Stimulated activated CD4-positive, alpha-beta T cell treated with anti-CD3 and anti-CD28 coated beads, TNF-alpha, amount 100 ng/mL, for 1 hour (primary cell): ENCODE measurements around the gene WNT7B.

ENCODE experiments used
- DNase-seq, 3 donors: peaks; one replicate each; pipeline ENCODE4 v3.0.0-alpha.2; 2020; ENCODE audit warnings: low read depth in 3 of 3, low spot score in 1 of 3

The WNT7B gene

DNA sequence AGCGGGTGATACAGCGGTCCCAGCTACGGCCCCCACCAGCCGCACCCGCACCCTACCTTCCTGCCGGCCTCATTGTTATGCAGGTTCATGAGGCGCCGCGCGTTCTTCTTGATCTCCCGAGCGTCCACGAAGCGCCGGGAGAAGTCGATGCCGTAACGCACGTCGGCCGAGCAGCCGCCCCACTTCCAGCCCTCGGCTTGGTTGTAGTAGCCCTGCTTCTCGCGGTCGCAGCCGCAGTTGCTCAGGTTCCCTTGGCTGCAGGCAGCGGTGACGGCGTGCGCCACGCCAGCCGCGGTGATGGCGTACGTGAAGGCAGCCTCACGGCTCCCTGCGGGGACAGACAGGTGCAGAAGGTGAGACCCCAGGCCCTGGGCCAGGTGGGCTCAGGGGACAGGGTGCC is 45.9 kb downstream of the WNT7B start:
- DNase-seq = no peak

DNA sequence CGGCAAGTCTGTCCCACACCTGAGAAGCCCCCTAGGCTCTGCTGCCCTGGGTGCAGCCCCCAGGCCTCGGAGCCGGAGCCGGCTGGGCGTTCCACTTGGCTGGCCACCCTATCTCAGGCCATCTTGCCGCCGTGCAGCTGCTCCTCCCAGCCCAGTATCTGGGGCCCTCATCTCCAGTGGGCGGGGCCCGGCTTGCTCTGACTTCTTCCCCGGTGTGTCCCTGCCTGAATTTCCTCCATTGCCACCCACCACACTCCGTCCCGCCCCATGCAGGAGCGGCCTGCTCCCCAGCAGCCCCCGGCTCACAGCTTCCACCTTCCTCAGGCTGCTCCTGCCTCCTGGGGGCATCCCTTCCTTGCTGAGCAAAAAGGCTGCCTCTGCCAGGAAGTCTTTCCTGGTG is 46.6 kb downstream of the WNT7B start:
- DNase-seq = no peak

DNA sequence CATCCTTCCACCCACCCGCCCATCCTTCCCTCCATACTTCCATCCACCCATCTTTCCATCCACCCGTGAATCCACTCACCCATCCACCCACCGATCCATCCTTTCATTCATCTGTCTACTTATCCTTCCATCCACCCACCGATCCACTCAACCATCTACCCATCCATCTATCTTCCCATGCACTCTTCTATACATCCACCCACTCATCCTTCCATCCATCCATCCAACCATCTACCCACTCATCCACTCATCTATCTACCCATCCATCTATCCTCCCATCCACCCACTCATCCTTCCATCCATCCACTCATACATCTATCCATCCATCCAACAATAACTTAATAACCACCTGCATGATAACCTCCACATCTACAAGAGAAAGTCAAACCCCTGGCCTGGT is 47.3 kb downstream of the WNT7B start:
- DNase-seq = no peak

DNA sequence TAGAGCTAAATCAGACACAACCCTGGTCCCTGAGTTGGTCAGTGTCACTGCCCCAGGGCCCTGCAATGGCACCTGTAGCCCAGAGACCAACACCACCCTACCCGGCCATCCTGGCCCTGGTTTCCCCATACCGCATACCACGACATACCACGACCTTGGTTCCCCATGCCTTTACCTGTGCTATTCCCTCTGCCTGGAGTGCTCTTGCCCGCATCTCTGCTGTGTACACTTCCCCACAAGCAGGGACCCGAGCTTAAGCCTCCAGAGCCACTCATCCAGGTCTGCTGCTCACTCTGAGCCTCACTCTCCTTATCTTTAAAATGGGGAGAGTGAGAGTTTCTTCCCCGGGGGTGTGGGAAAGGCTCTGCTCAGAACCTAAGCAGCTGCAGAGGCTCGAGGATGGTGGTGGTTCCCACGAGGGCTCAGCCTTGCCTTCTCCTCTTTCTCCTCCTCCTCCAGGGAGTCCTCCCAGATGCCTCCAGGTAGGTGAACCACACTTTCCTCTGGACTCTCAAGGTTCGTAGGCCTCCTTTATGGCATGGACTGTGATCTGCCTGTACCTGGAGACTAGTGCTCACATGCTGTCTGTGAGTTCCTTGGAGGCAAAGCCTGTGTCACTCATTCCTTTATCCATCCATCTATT is 48.1 kb downstream of the WNT7B start:
- no peak for DNase-seq

DNA sequence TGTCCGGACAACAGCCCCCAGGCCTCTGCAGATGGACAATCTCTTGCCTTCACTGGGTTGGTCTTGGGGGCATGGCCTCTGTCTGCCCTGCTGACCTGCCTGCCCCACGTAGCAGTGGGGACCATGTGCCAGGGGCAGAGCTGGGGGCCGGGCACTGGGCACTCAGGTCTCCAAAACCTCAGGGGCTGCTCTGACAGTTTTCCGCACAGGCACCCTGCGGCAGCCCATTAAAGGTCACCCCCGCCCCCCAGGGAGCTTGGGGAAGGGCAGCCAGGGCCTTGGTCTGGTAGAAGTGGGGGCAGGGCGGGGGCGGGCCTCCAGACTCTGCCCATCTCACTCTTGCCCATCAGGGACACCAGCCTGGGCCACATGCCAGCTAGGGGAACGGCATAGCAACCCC is 49.9 kb downstream of the WNT7B start:
- no peak for DNase-seq

DNA sequence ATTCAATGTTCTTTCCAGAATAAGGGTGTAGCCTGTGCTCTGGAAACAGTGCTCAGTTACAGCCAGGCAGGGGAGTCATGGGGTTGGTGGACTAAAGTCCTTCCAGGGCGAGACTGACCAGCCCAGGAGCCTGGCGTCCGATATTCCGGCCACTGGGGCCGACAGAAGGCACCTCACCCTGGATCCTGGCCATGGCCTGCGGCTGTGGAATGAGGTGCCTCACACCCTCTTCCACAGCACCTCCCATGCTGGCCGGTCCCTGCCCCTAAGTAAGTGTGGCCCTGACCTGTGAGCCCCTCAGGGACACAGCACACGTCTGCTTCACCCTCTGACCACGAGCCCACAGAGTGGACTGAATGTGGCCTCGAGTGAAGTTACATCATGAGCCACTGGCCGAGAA is 50.5 kb downstream of the WNT7B start:
- no peak for DNase-seq

DNA sequence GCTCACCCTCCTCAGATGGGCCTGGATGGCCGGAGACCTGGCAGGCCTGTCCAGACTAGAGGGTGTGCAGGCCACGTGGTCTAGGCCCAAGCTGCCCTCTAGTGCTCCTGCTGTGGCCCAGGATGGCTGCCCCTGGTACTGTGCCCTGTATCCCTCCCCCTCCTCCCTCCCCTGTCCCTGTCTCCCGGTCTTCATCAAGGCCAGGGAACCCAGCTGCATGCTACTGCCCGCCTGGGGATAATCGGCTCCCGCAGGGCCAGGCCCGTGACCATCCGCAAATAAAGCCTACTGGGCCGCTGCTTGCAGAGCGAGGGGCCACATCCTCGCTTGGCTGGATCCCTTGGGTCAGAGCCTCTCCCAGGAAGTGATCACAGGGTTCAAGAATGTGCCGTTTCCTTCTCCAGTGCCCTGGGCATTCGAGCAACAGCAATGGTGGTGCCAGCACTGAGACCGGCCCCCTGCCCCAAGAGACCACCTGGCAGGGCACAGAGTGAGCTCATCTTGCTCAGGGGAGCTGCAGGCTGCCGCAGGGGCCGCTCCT is 51.1 kb downstream of the WNT7B start:
- no peak for DNase-seq

DNA sequence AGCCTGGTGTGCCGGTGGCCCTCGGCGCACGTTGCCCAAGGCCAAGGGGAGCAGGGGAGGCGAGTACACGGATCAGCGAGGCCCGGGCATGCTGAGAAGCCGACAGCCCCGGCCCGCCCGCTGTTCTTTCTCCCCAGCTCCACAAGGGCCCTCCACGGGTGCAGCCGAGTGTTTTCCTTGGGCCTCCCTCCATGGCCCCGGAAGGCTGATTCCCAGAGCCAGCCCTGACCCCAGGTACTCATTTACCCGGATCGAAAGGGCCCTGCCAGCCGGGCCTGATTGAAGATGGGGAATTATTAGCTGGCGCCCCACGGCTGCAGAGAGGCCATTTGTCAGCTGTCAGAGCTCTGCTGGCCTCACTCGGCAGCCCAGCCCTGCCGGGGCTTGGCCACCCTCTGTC is 53.1 kb downstream of the WNT7B start:
- DNase-seq = no peak

DNA sequence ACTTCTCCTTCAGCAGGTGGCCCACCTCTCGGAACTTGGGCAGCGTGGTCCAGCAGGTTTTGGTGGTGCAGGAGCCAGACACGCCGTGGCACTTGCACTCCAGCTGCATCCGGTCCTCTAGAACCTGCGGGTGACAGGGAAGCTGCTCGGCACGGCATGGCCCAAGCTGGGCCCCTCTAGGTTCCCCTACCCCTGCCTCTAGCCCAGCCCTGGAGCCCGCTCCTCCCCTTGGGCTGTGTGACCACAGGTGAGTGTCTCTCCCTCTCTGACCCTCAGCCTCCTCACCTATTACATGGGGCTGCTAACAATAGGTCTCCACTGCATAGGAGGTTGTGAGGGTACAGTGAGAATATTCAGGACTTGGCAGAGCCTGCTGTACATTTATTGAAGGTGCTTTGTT is 53.8 kb downstream of the WNT7B start:
- no peak for DNase-seq

DNA sequence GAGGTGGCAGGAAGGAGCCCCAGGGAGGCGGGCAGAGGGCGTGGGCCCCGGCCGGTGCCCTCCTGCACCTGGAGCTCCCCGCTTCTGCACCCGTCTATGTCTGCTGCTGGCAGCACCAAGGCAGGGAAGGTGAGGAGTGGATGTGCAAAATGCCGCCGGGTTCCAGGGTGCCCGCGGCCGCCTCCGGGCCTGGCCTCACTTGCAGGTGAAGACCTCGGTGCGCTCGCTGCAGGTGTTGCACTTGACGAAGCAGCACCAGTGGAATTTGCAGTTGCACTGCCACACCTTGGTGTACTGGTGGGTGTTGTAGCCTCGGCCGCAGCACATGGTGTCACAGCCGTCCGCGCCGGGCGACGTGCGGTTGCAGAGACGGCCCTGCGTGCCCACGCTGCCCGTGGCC is 54.3 kb downstream of the WNT7B start:
- no peak for DNase-seq

DNA sequence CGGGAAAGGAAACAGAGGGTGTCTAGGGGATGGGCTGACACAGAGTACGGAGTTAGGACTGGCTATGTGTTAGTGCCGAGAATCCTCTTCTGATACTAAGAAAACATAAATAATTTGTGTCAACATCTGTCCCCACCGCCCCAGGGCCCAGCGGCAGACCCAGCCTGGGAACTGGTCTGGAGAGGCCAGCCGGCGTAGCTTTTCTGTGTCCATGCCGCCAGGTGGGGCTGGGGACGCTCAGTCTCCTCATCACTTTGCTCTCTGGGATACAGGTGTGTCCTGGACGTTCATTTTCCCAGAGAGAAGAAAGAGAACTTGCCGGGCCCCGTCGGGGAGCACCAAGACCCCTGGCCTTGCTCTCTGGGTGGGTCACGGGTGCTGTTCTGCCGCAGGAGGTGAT is 54.7 kb downstream of the WNT7B start:
- DNase-seq = no peak

DNA sequence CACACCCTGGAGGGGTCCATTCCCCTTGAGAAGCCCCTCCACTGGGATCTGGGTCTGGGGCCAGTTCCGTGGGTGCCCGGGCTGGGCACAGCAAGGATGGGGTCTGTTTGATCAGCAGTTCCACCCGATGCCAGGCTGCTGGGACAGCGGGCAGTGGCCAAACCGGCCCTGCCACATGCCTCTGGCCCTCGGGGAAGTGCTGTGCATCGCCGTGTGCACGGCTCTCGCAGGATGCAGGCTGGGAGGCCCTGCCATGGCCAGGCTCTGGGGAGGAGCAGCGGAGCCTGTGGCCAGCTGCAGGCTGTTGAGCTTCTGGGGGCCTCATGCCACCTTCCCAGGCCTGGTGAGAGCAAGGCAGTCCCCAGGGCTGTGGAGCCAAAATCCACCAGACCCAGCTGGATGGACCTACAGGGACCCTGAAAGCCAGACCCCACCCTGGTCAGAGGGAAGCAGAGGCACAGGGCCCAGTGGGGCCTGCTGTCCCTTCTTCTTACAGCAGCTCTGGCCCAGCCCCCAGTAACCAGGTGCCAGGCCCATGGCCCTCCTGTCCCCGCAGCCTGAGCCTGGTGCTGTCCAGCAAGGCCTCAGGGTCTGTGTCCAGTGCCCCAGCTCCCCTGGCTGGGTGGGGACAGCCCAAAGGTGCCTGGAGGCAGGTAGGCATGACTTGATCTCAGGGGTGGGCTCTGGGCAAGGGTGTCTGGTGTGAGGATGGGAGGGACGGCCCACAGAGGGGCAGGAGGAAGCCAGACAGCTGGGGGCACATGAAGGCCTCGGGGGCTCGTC is 57.3 kb downstream of the WNT7B start:
- DNase-seq = no peak

DNA sequence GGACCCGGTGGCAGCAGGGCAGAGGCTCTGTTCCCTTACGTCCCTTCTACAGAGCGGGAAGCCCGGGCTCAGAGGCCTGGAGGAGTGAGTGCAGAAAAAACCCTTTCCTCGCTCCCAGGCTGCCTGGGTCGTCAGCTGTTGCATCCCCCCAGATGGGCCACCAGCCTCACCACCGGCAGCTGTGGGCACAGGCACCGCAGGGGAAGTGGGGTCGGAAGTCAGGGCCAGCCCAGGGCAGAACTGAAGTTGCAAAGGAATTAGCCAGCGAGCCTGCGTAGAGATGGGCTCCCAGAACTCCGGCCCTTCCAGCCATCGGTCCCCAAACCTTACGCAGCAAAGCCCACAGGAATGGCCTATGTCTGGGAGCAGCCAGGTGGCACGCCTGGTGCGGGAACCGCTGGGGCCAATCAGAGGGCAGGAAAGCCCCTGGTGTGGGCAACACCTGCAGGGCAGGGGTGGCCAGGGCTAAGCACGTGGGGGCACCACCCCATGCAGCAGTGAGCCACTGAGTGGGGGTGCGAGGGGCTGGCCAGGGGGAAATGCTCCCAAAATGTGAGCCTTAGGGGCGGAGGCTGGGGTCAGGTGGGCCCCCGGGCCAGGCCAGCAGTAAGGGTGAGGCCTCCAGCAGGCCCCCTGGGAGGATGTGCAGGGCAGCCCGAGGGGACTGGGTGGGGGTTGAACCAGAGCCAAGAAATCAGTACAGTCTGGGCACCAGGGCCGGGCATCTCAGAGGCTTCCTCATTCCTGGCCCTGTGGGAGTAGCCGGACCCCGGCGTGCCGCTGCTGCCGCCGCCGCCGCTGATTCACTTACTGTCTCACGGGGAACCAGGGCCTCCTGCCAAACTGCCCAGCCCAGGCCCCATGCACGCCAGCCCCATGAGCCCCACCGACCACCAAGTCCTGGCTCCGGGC is 58.2 kb downstream of the WNT7B start:
- DNase-seq = no peak

DNA sequence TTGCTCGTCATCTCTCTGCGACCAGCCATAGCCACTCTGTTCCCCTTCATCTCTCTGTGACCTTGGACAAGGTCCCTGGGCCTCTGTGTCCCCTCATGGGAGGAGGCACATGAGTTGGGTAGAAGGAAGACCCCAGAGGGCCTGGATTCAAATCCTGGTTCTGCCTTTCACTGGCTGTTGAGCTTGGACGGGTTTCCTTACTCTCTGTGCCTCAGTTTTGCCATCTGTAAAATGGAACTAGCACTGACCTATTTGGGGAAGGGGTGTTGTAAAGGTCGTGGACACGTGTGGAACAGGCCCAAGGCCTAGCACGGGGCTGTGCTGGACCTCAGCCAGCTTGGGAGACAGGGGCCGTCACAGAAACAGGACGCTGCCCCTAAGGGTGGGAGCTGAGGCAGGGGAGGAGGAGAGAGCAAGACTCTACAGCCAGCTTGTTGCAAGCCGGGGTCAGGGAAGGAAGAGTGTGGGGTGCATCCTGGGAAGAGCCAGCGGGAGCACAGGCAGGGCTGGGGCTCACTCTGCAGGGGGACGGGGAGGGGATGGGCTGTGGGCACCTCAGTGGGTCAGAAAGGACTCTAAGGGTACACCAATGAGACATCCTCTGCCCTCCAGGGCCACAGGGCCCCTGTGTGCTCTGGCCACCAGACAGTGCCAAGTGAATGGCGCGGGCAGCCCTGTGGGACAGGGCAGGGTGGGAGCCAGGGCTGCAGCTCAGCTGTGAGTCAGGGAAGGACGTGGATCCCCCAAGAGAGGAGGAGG is 59.1 kb downstream of the WNT7B start:
- no peak for DNase-seq

DNA sequence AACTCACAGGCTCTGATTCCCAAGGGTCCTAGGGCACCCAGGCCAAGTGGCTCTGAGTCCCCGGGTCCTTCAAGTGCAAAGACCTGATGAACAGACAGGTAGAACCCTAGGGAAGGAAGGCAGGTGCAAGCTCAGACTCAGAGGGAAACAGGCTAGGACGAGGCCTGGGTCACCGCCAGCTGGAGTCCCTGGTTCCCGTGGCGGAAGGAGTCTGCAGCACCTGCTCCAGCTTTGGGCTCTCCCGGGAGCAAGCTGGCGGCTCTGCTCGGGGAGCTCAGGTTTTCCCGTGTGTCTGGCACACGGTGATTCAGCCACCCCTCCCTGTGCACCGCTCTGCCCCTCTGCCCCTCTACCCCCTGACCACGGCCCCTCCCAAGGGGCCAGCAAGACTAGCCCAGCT is 59.8 kb downstream of the WNT7B start:
- no peak for DNase-seq

DNA sequence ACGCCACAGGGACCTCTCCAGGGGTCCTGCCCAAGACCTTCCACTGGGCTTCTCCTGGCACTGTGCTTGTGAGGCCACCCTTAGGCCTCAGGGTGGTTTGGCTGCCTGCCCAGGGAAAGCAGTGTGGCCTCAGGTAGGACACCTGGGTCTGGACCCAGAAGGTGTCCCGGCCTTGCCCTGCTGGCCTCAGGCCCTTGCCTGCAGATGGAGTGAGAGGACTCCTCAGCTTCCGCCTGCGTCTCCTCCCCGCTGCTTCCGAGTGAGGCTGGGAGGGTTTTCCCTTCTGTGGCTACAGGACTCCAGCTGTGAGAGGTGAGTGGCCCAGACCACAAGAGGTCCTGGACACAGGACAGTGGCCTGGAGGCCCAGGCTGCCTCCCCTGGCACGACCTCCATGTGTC is 60.4 kb downstream of the WNT7B start:
- DNase-seq = no peak

DNA sequence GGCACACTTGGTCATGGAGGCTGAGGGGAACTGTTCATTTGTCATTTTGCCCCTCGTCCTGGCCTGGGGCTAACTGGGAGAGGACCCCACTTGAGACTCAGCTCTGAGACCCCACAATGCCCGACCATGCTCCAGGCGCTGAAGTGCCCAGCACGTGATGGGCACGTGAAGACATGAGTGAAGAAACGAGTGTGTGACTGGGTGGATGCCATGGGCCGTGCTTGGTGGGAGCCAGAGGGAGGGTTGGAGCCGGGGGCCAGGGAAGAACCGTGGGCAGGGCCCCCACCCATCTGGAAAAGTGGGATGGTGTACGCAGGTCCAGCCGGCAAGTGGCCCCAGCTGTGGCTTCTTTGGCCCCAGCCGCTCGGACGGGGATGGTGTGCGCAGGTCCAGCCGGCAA is 61.1 kb downstream of the WNT7B start:
- DNase-seq = no peak

DNA sequence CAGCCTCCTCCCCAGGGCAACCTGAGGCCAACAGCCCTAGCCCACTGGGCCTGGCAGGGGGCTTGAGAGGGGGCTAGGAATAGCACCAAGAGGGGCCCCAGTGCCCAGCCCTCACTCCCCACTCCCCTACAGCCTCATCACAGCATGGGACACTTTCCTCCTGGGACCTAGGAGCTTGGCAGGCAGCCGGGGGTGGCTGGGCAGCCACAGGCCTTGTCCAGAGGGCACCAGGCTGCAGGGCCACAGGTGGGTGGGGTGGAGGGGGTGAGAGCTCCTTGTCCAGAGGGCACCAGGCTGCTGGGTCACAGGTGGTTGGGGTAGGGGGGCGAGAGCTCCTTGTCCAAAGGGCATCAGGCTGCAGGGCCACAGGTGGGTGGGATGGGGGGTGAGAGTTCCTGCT is 61.8 kb downstream of the WNT7B start:
- DNase-seq = no peak

DNA sequence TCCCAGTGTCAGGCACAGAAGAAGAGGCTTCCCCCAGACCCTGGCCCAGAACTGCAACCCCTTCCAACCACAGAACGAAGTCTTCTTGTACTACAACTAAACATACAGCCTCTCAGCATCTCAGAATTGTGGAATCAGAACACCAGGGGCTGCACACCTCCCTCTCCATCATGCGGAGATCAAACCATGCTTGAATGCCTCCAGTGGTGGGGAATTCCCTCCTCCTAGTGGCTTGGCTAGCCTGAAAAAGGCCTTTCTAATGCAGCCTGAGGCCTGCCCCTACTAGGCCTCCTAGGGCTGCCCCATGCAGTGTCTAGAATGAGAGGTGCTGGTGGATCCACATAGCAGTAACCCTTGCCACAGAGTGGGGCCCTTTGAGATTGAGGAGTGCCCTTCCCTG is 62.7 kb downstream of the WNT7B start:
- DNase-seq = no peak

DNA sequence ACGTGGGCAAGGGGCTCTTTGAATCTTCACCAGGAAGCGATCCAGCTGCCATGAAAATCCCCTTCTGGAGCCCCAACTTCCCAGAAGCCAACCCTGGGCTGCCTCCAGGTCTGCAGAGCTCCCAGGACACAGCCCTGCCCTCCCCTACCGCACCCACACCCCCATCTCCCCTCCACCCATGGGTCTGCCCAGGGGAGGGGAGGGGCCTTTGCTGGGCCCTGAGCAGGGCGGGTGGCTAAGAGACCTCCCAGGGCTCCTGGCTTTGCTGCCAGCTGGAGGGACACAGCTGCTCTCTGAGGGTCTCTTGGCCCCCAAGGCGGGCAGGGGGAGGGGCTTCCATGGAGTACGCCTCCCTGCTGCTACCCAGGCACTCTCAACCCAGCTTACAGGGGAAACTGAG is 64.1 kb downstream of the WNT7B start:
- DNase-seq = no peak
